Activated CD8-positive, alpha-beta memory T cell treated with anti-CD3 and anti-CD28 coated beads, Interleukin-2, amount 50 U/mL, for 4 hours (primary cell): ENCODE results near the gene ELMOD3.
A peak's percentile ranks its signal among the peaks of the same experiment; 100 is the strongest.
"Not testable (repeated sequence)": the region's sequence is repeated elsewhere in the genome, so short reads cannot be mapped to it uniquely, and the experiment has no call there.

Experiments
- DNase-seq: peaks from one replicate; pipeline ENCODE4 v3.0.0-alpha.2; 2020

Gene ELMOD3

DNA sequence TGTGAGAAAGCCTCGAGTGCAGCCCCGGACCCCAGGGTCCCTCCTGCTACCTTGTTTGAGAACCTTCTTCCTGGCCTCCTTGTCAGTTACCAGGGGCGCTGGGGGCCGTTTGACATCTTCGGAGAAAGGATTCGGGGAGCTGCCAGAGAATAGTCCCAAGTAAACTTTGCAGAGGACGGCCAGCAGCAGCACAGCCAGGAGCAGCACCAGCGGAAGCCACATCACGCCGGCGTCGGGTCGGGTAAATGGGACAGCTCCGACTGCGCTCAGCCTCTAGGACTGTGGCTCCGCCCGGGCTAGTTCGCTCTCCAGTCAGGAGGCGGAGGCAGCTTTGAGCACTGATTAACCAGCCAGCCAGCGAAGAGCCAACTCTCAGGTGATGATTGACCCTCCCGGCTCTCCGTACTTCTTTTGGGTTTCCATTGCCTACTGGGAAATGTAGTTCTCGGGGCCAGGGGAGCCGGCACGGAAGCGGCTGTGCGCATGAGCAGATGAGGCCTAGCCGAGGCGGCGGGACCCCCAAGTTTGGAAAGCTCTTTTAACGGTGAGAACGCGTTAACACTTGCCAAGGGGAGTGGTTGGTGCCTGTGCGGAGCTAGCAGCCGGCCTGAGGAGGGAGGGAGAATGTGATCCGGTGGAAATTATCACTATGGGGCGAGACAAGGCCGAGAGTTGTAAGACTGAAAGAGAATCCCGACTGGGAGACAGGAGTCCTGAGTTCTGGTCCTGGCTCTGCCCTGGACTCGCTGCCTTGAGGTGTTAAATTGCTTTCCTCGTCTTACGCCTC is at the start of gene ELMOD3, which contains the start of gene RETSAT:
Gene ELMOD3 (plus strand): TSS at position 484 of the 787 bp plus-strand sequence. CDS start 2,430 bp downstream, outside the sequence.
Gene RETSAT (minus strand): TSS at position 243 of the 787 bp plus-strand sequence. CDS start 21 bp downstream, at position 222.
- peak; percentile 94 for DNase-seq

- DNase-seq, result no peak
Measured at GRCh38 chr2:85307527-85307897, 47.1 kb upstream of the ELMOD3 start.

DNA sequence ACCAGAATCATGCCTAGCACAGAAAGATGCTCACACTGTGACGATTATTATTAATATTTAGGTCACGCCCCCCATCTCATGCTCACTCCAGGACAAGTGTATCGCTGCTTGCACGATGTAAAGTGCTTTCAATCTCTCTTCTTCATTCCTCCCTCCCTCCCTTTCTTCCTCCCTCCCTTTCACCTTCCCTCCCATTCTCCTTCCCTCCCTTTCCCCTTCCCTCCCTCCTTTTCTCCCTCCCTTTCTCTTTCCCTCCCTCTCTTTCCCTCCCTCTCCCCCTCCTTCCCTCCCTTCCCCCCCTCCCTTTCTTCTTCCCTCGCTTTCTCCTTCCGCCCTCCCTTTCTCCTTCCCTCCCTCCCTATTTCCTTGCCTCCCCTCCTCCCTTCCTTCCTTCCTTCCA is 46.4 kb upstream of the ELMOD3 start:
- DNase-seq, result no peak

DNA sequence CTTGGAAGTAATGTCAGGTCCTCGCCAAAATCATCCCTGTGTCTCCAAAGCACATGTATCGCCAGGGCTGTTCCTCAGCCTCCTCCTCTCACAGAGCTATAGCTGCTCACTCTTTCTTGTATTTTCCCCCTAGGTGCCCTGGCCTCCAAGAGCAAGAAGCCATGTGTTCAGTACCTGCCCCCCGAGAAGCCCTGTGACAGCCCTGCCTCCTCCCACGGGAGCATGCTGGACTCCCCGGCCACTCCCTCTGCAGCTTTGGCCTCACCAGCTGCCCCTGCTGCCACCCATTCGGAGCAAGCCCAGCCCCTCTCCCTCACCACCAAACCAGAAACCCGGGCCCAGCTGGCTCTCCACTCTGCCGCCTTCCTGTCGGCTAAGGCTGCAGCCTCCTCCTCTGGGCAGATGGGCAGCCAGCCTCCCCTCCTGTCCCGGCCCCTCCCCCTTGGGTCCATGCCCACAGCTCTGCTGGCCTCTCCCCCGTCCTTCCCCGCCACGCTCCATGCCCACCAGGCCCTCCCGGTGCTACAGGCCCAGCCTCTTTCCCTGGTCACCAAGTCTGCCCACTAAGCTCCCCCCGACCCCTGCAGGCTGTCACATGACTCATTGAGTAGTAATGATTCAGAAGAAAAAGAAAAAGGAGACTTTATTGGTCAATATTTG is 45.5 kb upstream of the ELMOD3 start:
- no peak for DNase-seq

- no peak for DNase-seq
Measured at GRCh38 chr2:85309699-85310321, 44.8 kb upstream of the ELMOD3 start.

- DNase-seq, result no peak
Measured at GRCh38 chr2:85310330-85310729, 44.2 kb upstream of the ELMOD3 start.

DNA sequence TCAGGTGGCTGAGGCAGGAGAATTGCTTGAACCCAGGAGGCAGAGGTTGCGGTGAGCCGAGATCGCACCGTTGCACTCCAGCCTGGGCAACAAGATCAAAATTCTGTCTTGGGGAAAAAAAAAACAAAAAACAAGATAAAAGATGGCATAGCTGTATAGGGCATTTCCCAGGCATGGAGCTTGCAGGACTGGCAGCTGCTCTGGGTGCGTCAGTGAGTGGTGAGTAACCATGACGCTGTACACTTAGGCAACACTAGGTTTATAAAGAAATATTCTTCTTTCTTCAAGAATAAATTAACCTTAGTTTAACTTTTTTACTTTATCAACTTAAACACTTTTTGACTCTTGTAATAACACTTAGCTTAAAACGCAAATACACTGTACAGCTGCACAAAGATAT is 42.2 kb upstream of the ELMOD3 start:
- no peak for DNase-seq

GRCh38 chr2:85314884-85315242 is 39.7 kb upstream of the ELMOD3 start:
- no peak for DNase-seq

DNA sequence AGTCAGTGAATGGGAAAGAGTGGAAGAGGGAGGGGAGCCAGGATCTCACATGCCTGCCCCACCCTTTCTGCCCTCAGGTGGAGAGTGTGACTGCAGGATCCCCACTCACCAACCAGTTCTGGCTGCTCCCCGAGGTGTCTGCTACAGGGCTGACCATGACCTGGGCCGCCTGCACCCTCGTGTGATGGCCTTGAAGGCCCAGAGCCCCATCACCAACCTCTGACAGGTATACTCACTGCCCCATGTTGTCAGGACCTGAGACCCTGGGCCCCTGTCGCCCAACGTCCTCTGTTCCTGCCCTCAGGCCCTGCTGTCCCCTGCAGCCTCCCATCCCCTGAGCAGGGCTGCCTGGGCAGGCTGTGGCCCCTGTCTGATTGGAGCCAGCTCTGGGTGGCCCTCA is 38.6 kb upstream of the ELMOD3 start:
- not testable (repeated sequence) for DNase-seq

GRCh38 chr2:85318222-85319074 is 36.1 kb upstream of the ELMOD3 start:
- DNase-seq, result no peak

- DNase-seq, result no peak
Measured at GRCh38 chr2:85319796-85320195, 34.8 kb upstream of the ELMOD3 start.

DNA sequence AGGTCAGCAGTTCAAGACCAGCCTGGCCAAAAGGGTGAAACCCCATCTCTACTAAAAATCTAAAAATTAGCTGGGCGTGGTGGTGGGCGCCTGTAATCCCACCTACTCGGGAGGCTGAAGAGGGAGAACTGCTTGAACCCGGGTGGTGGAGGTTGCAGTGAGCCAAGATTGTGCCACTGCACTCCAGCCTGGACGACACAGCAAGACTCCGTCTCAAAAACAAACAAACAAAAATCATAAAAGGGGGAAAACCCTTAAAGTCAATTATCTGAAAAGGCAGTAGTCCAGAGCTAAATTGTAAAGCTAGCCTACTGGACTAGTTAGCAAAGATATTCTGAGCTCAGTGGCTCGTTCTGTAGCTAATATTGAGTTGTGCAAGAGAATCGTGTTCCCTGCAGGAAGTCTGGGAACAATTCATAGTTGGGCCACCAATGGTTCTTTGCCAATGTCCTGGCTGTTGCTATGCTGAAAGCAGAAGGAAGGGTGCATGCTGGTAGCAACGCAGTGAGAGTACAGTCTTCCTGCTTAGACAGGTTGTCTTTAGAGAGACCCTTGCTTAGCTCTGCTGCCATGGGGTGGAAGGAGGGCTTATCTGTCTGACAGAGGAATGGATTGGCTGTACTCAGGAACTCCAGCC is 31.1 kb upstream of the ELMOD3 start:
- no peak for DNase-seq

- not testable (repeated sequence) for DNase-seq
Measured at GRCh38 chr2:85323988-85324367, 30.6 kb upstream of the ELMOD3 start.

DNA sequence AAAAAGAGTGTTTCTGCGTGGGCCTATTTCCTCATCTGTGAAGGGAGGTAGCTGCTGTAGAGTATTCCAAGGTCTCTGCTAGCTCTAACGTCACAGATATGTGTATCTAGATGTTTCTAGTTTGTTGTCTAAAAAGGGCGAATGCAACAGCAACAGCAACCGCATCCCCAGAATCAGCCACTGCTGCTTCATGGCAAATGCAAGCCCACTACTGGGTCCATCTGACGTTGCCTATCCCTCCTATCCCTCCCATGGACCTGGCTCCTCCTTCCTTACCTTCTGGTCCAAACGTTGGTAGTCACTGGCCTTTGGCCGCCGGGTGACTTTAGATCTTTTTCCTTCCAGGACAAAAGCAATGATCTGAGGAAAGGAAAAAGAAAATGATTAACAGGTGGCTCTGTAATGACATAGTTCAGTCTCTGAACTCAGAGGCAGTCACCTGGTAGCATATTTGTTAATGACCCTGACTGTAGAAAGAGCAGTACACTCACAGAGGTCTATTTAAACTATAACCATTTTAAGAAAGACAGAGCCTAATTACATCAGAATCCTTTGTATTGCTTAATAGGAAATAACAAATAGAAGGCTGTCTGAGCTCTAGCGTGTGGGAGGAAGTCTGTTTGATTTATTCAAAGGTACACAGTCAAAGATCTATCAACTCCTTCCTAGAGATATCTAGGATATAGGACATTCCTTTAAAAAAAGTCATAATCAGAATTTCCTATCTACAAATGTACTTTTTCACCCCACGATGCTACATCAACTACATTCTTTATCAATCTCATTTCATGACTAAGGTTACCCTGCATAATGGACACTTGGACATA is 29.7 kb upstream of the ELMOD3 start:
- no peak for DNase-seq

DNA sequence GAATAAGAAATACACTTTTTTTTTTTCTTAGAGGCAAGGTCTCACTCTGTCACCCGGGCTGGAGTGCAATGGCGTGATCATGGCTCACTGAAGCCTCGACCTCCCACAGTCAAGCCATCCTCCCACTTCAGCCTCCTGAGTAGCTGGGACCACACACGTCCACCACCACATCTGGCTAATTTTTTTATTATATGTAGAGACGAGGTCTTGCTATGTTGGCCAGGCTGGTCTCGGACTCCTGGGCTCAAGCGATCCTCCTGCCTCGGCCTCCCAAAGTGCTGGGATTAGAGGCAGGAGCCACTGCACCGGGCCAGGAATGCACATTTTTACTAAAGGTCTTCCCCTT is 29.1 kb upstream of the ELMOD3 start:
- DNase-seq, result no peak

DNA sequence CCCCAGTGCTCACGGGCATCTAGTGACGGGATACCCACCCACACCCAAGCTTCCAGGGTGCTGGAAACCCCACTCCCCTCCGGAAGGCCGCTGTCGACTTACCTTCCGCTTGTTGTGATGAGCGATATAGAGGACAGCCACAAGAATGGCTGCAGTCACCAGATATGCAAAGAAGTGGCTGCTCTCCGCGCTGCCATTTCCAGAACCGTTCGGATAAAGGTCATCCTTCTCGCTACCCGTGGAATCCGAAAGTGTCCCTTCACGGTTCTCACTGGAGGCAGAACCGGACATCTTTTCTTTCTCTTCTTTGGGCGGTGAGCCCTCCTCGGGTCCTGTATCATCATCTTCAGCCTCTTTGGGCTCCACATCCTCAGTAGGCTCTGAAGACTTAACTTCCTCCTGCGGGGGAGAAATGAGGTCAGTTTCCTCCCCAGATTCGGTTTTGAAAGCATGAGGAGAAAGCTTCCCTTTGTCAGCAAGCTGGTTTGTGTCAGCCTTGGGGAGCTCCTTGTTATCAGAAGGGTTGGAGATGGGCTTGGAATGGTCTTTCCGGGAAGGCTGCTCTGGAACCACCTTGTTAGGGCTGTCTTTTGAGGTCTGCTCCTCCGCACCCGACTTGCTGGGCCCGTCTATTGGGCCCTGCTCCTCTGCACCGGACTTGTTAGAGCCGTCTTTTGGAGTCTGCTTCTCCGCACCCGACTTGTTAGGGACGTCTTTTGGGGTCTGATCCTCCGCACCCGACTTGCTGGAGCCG is 28.0 kb upstream of the ELMOD3 start:
- peak; percentile 39 for DNase-seq

GRCh38 chr2:85327160-85327821 is 27.3 kb upstream of the ELMOD3 start:
- peak; percentile 48 for DNase-seq

DNA sequence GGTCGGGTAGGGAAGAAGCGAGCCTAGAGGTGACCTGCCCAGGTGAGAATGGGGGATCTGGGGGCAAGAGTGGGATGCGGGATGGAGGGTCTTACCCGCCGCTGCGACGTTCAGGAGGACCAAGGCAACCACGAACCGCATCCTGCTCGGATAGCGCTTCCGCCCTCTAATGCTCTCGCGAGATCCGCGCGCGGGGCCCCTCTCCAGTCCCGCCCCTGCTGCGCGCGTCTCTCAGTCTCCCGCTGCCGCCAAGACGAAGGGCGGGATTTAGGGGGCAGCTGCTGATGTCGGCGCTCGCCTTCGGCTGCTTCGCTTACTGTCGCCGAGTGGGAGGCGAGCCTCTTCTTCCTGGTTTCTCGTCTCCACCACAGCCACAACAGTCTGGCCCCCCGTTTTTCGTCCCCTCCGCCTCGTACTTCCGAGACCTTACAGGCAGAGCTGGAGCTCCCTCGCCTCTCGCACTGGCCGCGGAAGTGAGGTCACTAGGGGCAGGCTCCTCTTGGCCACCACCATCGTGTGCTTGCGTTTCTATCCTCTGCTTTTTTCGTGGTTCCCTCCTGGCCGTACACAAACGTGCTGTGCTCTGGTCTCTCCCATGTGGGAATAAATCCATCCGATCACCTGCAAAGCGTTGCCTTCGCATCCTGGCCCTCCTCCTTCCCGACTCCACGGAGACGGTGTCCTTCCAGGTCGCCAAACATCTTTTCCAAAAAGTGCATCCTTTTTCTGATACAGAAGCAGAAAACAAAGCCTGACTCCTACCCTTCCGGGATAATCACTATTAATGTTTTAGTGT is 26.5 kb upstream of the ELMOD3 start, which contains the start of gene TGOLN2:
Gene TGOLN2 (minus strand): TSS at position 168 of the 796 bp plus-strand sequence. CDS start 27 bp downstream, at position 141.
- peak; percentile 95 for DNase-seq

- DNase-seq, result no peak
Measured at GRCh38 chr2:85329181-85329651, 25.4 kb upstream of the ELMOD3 start.
